ENCODE results near the gene OR2AT4.

OR2AT4 gene

DNA sequence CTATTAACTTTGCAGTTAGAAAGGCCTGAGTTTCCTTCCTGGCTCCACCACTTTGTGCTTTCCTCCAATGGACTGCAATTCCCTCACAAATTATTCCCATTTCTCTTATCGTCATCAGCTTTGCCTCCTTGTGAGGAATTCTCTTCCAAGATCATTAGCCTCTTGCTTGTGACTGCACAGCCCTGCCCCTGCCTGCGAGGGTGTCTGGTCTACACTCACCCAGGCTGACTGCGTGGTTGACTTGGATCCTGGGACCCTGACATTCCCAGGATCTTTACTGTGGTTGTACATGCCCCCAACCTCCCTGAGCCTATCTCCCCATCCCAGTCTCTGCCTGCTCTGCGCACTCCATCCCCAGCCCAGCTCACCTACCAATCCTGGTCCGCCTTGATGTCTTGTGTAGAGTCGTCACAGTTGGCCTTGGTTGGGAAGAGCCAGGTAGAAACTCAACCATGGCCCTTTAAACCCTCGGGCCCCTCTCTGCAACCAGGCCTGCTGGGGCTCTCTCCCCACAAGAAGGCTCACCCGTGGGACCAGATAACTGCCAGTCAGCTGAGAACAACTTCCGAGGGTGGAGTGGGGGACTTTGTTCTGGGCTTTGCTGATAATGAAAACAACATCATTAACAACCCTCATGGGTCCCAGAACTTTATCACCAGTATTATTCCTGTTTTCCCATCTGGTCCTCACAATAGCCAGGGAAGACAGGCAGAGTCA lies at the start of gene OR2AT4:
Gene OR2AT4, minus strand, starts transcription at position 421 of the 717 bp plus-strand sequence.
- no peak for DNase-seq (ENCODE audit: low read depth)
- no peak within 1 kb of the TSS for H3K4me3 ChIP-seq (ENCODE audit: low read depth, low read length)
- TF ChIP-seq POLR2A (IDR thresholded peaks at IDR 0.05; ENCODE audit: extremely low read depth, insufficient read length) (no peak), MYC (IDR thresholded peaks at IDR 0.05; ENCODE audit: low read depth, low read length) (no peak)
- TF ChIP-seq, protein P1, sequence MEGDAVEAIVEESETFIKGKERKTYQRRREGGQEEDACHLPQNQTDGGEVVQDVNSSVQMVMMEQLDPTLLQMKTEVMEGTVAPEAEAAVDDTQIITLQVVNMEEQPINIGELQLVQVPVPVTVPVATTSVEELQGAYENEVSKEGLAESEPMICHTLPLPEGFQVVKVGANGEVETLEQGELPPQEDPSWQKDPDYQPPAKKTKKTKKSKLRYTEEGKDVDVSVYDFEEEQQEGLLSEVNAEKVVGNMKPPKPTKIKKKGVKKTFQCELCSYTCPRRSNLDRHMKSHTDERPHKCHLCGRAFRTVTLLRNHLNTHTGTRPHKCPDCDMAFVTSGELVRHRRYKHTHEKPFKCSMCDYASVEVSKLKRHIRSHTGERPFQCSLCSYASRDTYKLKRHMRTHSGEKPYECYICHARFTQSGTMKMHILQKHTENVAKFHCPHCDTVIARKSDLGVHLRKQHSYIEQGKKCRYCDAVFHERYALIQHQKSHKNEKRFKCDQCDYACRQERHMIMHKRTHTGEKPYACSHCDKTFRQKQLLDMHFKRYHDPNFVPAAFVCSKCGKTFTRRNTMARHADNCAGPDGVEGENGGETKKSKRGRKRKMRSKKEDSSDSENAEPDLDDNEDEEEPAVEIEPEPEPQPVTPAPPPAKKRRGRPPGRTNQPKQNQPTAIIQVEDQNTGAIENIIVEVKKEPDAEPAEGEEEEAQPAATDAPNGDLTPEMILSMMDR (IDR thresholded peaks at IDR 0.05; ENCODE audit: low read depth, low read length) = no peak
- TF ChIP-seq, protein P2, sequence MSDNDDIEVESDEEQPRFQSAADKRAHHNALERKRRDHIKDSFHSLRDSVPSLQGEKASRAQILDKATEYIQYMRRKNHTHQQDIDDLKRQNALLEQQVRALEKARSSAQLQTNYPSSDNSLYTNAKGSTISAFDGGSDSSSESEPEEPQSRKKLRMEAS (IDR thresholded peaks at IDR 0.05; ENCODE audit: low read depth, low read length) = no peak

DNA sequence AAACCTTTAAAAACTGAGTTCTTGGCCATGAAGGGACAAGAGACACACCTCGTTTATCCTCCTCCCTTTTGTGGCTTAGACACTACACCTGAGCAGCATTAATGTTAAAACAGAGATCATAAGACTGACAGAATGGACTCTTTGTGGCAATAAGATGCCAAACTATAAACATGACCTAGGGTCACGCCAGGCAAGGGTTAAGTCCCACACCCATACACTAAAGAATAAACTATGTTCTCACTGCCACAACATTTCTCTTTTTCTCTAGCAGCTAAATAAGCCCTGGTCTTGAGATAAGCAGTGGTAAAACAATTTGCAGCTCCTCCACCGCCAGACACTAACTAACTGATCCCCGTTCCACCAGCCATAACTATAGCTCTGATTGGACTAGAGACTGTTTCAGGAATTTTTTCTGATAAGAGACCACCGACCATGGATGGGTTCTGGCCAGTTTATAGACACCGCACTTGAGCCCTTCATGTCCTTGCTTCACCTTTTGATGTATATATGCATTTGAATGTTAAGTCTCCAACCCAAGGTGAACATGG lies 49.4 kb upstream of the OR2AT4 start:
- TF ChIP-seq POLR2A (IDR thresholded peaks at IDR 0.05; ENCODE audit: extremely low read depth, insufficient read length) (no peak), MYC (IDR thresholded peaks at IDR 0.05; ENCODE audit: low read depth, low read length) (no peak)
- TF ChIP-seq, protein P2 (IDR thresholded peaks at IDR 0.05; ENCODE audit: low read depth, low read length) = no peak
- TF ChIP-seq, protein P1 (IDR thresholded peaks at IDR 0.05; ENCODE audit: low read depth, low read length) = no peak
- DNase-seq (ENCODE audit: low read depth) = no peak
- H3K4me3 ChIP-seq (ENCODE audit: low read depth, low read length) = no peak overlapping the region

- TF ChIP-seq, protein P1 (IDR thresholded peaks at IDR 0.05; ENCODE audit: low read depth, low read length) = no peak
- TF ChIP-seq, protein P2 (IDR thresholded peaks at IDR 0.05; ENCODE audit: low read depth, low read length) = no peak
- TF ChIP-seq MYC (IDR thresholded peaks at IDR 0.05; ENCODE audit: low read depth, low read length) (no peak), POLR2A (IDR thresholded peaks at IDR 0.05; ENCODE audit: extremely low read depth, insufficient read length) (no peak)
- no peak for DNase-seq (ENCODE audit: low read depth)
- H3K4me3 ChIP-seq (ENCODE audit: low read depth, low read length) = no peak overlapping the region
Observed at GRCh38 chr11:75145196-75145971, 48.7 kb upstream of the OR2AT4 start.

GRCh38 chr11:75144716-75145014 lies 48.0 kb upstream of the OR2AT4 start:
- DNase-seq (ENCODE audit: low read depth) = no peak
- TF ChIP-seq POLR2A (IDR thresholded peaks at IDR 0.05; ENCODE audit: extremely low read depth, insufficient read length) (no peak), MYC (IDR thresholded peaks at IDR 0.05; ENCODE audit: low read depth, low read length) (no peak)
- TF ChIP-seq, protein P2 (IDR thresholded peaks at IDR 0.05; ENCODE audit: low read depth, low read length) = no peak
- TF ChIP-seq, protein P1 (IDR thresholded peaks at IDR 0.05; ENCODE audit: low read depth, low read length) = no peak
- no peak overlapping the region for H3K4me3 ChIP-seq (ENCODE audit: low read depth, low read length)

DNA sequence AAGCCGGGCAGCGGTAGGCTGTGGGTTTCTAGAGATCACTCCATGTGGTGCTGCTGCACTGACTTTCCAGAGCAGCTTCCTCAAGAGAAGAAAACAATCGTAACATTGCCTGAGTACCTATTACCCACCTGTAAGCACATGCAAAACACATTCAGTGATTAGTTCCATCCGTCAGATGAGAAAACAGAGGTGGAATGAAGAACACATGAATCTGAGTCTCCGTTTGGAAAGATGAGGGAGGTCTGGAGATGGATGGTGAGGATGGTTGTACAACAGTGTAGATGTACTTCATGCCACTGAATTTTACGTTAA lies 46.7 kb upstream of the OR2AT4 start:
- H3K4me3 ChIP-seq (ENCODE audit: low read depth, low read length) = no peak overlapping the region
- no peak for DNase-seq (ENCODE audit: low read depth)
- TF ChIP-seq POLR2A (IDR thresholded peaks at IDR 0.05; ENCODE audit: extremely low read depth, insufficient read length) (no peak), MYC (IDR thresholded peaks at IDR 0.05; ENCODE audit: low read depth, low read length) (no peak)
- TF ChIP-seq, protein P1 (IDR thresholded peaks at IDR 0.05; ENCODE audit: low read depth, low read length) = no peak
- TF ChIP-seq, protein P2 (IDR thresholded peaks at IDR 0.05; ENCODE audit: low read depth, low read length) = no peak

All from NB4 (cell line).